Sigmoid colon (tissue), 7 donors: ENCODE data around the gene BAG1. TPM values are rescaled to one million over a fixed set of nuclear protein-coding genes. Genes with fewer than 3 reads are reported as not detected.

Experiments
- DNase-seq: peaks from one replicate; pipeline ENCODE4 v3.0.0-alpha.2; 2019
- H3K27ac ChIP-seq, 4 donors: fragments of 200-600 bp; sonication (generic); one replicate each; pipeline ENCODE4 v1.5.1; 2016 to 2019; ENCODE audit warnings: mild to moderate bottlenecking in 1 of 4
- H3K27me3 ChIP-seq, 3 donors: fragments of 200-600 bp; sonication (generic); one replicate each; pipeline ENCODE4 v1.5.1; 2019; ENCODE audit warnings: mild to moderate bottlenecking in 1 of 3
- H3K36me3 ChIP-seq, 4 donors: fragments of 200-600 bp; sonication (generic); one replicate each; pipeline ENCODE4 v1.5.1; 2016 to 2019
- H3K4me1 ChIP-seq, 4 donors: fragments of 200-600 bp; sonication (generic); one replicate each; pipeline ENCODE4 v1.5.1; 2017 to 2019
- H3K4me3 ChIP-seq, 4 donors: fragments of 200-600 bp; sonication (generic); one replicate each; pipeline ENCODE4 v1.5.1; 2017 to 2019; ENCODE audit warnings: mild to moderate bottlenecking in 2 of 4, moderate library complexity in 1 of 4
- H3K9me3 ChIP-seq, 4 donors: fragments of 200-600 bp in 3 of 4; sonication (generic) in 3 of 4; one replicate each; pipeline versions ENCODE4 v1.5.1 to v1.6.1; 2013 to 2019
- EP300 ChIP-seq, 4 donors: sonication (generic); formaldehyde crosslinking; IDR thresholded peaks; one replicate each; pipeline ENCODE4 v1.6.1; 2017; ENCODE audit warnings: antibody characterized with exemption in 4 of 4
- POLR2A ChIP-seq, 2 donors: fragments of 450-650 bp; IDR thresholded peaks; one replicate each; pipeline ENCODE4 v1.6.1; 2016; ENCODE audit warnings: antibody characterized with exemption in 2 of 2, mild to moderate bottlenecking in 2 of 2, moderate library complexity in 2 of 2
- POLR2AphosphoS5 ChIP-seq, 4 donors: sonication (generic); formaldehyde crosslinking; IDR thresholded peaks; one replicate each; pipeline ENCODE4 v1.6.1; 2017; ENCODE audit warnings: antibody characterized with exemption in 4 of 4
- WGBS, 2 donors: extraction: QIAGEN DNeasy Blood & Tissue Kit; methylation state at CpG; one replicate each; pipeline ENCODE4 v1.1.7; 2013; 5-methylcytosine and 5-hydroxymethylcytosine counted together
- intact Hi-C: fragments of 100-400 bp; cut with DNase I; formaldehyde crosslinking; loops from one replicate; pipeline ENCODE4 v1.15.1; 2023
- polyA plus RNA-seq, 3 donors: library from polyadenylated mRNA; stranded (reverse); fragments of 200-250 nt; gene quantifications; one replicate each; pipeline ENCODE4 v1.2.3, GENCODE V29; 2013
- total RNA-seq, 4 donors: library from RNA; depleted of rRNA; stranded (reverse); fragments of >200 nt; gene quantifications; one replicate each; pipeline ENCODE4 v1.1.0, GENCODE V29; 2016
- TF ChIP-seq, protein P1 (sequence below), 4 experiments: fragments of 450-650 bp in 3 of 4; fragments of 200-600 bp in 1 of 4; IDR thresholded peaks; one replicate each; pipeline ENCODE4 v1.5.1; 2016 to 2019; ENCODE audit warnings: antibody characterized with exemption in 4 of 4, mild to moderate bottlenecking in 3 of 4, moderate library complexity in 2 of 4
- donor health status: healthy with polysubstance abuse.
- donor health status: Bipolar disorder and iron deficiency.
- donor health status: healthy.

Gene BAG1
- total and polyA plus RNA-seq, 7 donors = 93.3 to 243 (median 160) TPM

DNA sequence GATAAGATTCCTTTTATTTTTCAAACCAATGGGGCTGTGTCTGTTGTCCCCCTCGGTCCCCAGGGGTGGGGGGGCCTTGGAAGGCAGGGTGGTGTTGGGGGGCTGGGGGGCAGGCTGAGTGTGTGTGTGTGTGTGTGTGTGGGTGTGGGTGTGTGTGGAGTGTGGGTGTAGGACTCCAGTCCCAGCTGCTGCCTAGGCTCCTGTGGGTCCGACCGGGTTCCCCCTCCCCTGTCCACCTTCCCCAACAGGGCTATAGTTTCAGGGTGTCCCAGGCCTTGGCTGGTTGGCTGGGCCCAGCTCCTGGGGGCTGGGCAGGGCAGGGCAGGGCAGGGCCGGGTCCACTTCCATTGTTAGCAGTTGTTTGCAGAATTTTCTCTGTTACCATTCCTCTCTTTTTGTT is 23.7 kb upstream of the BAG1 start:
- Histone ChIP-seq H3K27ac (peak overlapping the region; percentile 95 to 99 (median 96)), H3K4me3 (no peak overlapping the region), H3K27me3 (no peaks in the 10 kb centered on the region), H3K4me1 (peaks cover 0 to 40% (median 31%) of the 10 kb centered on the region in 4 donors), H3K36me3 (peaks cover 0 to 13% (median 0%) of the 10 kb centered on the region in 4 donors), H3K9me3 (no peaks in the 10 kb centered on the region)
- TF ChIP-seq POLR2AphosphoS5 (IDR thresholded peaks at IDR 0.05) = no peak
- TF ChIP-seq EP300 (IDR thresholded peaks at IDR 0.05) = no peak
- no peak for TF ChIP-seq POLR2A (IDR thresholded peaks at IDR 0.05)
- TF ChIP-seq, protein P1, sequence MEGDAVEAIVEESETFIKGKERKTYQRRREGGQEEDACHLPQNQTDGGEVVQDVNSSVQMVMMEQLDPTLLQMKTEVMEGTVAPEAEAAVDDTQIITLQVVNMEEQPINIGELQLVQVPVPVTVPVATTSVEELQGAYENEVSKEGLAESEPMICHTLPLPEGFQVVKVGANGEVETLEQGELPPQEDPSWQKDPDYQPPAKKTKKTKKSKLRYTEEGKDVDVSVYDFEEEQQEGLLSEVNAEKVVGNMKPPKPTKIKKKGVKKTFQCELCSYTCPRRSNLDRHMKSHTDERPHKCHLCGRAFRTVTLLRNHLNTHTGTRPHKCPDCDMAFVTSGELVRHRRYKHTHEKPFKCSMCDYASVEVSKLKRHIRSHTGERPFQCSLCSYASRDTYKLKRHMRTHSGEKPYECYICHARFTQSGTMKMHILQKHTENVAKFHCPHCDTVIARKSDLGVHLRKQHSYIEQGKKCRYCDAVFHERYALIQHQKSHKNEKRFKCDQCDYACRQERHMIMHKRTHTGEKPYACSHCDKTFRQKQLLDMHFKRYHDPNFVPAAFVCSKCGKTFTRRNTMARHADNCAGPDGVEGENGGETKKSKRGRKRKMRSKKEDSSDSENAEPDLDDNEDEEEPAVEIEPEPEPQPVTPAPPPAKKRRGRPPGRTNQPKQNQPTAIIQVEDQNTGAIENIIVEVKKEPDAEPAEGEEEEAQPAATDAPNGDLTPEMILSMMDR (IDR thresholded peaks at IDR 0.05) = no peak
- 66 to 74% methylated on average over 4 of the region's 4 CpGs for WGBS, 2 donors
- DNase-seq = no peak
- intact Hi-C loops = loop anchor here (5.0 kb wide), 1 partner anchor 179 kb away; no protein-coding TSS in a partner anchor

DNA sequence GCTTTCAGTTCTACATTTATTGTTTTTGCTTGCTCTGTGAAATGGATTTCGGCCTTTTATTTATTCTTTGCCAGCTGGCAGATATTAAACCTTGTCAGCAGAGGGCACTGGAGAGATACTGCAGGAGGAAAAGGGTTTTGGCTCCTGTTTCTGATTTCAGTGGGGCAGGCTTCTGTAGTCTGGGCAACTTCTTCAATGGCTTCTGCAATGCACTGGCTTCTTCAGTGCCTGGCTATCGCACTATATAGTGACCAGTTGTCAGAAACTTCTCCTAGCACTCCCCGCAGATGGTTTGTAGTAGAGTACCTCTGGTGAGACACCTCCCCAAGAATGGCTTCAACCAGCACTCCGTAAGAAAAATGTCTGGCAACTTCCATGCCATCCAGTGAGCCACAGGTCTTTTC is 22.6 kb upstream of the BAG1 start:
- Histone ChIP-seq H3K27me3 (no peaks in the 10 kb centered on the region), H3K27ac (peak overlapping the region; percentile 51 to 97 (median 58)), H3K4me3 (no peak overlapping the region), H3K36me3 (peaks cover 0 to 18% (median 2%) of the 10 kb centered on the region in 4 donors), H3K4me1 (peaks cover 0 to 28% (median 23%) of the 10 kb centered on the region in 4 donors), H3K9me3 (no peaks in the 10 kb centered on the region)
- intact Hi-C loops = loop anchor here (5.0 kb wide), 1 partner anchor 180 kb away; no protein-coding TSS in a partner anchor
- 33 to 54% methylated on average over 4 of the region's 4 CpGs for WGBS, 2 donors
- no peak for DNase-seq
- TF ChIP-seq POLR2AphosphoS5 (IDR thresholded peaks at IDR 0.05) (peak in 2 of 4 donors; percentile 55 to 58), EP300 (IDR thresholded peaks at IDR 0.05) (no peak), POLR2A (IDR thresholded peaks at IDR 0.05) (no peak)
- TF ChIP-seq, protein P1 (IDR thresholded peaks at IDR 0.05) = peak in 3 of 4 experiments; percentile 45 to 68 (median 68)

DNA sequence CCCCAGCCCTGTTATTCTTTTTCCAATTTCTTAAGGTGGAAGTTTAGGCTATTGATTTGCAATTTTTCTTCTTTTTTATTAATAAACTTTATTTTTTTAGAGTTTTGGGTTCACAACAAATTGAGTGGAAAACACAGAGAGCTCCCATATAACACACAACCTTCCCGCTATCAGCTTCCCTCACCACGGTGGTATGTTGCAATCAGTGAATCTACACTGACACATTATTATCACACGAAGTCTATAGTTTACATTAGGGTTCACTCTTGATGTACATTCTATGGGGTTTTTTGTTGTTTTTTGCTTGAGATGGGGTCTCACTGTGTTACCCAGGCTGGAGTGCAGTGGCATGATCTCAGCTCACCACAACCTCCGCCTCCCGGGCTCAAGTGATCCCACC is 21.0 kb upstream of the BAG1 start:
- H3K27ac ChIP-seq = no peak overlapping the region
- no peak for DNase-seq
- no peak for TF ChIP-seq POLR2A (IDR thresholded peaks at IDR 0.05)
- no peak for TF ChIP-seq POLR2AphosphoS5 (IDR thresholded peaks at IDR 0.05)
- TF ChIP-seq EP300 (IDR thresholded peaks at IDR 0.05) = no peak
- TF ChIP-seq, protein P1 (IDR thresholded peaks at IDR 0.05) = no peak
- no peaks in the 10 kb centered on the region for H3K9me3 ChIP-seq
- 86% methylated on average over 5 of the region's 5 CpGs for WGBS, 2 donors
- peaks cover 0 to 33% (median 7%) of the 10 kb centered on the region in 4 donors for H3K36me3 ChIP-seq
- no peaks in the 10 kb centered on the region for H3K27me3 ChIP-seq
- intact Hi-C loops = loop anchor here (5.0 kb wide), 1 partner anchor 182 kb away; no protein-coding TSS in a partner anchor
- H3K4me1 ChIP-seq = peaks cover 0 to 15% (median 11%) of the 10 kb centered on the region in 4 donors
- no peak overlapping the region for H3K4me3 ChIP-seq

DNA sequence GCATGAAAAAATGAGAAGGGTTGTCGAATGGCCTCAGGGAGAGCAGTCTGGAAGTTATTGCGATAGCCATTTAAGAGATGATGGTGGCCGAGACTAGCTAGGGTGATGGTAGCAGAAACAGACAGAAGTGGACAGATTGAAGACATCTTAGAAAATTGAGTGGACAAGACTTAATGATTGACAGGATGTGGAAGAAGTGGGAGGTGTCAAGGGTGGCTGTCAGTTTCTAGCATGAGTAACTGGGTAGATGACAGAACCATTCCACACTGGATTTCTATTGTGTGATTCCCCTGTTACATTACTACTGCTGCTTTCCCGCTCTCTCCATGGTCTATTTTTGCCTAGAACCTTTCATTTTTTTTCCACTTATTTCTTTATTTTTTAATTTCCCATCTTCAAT is 13.0 kb upstream of the BAG1 start:
- no peaks in the 10 kb centered on the region for H3K27me3 ChIP-seq
- H3K9me3 ChIP-seq = no peaks in the 10 kb centered on the region
- no peak overlapping the region for H3K27ac ChIP-seq
- intact Hi-C loops = no loop called here
- H3K4me1 ChIP-seq = no peaks in the 10 kb centered on the region
- peaks cover 25 to 98% (median 52%) of the 10 kb centered on the region in 4 donors for H3K36me3 ChIP-seq
- WGBS, 2 donors = 96 to 98% methylated on average over 4 of the region's 4 CpGs
- DNase-seq = no peak
- TF ChIP-seq EP300 (IDR thresholded peaks at IDR 0.05) (no peak), POLR2A (IDR thresholded peaks at IDR 0.05) (no peak), POLR2AphosphoS5 (IDR thresholded peaks at IDR 0.05) (no peak)
- TF ChIP-seq, protein P1 (IDR thresholded peaks at IDR 0.05) = no peak
- no peak overlapping the region for H3K4me3 ChIP-seq

DNA sequence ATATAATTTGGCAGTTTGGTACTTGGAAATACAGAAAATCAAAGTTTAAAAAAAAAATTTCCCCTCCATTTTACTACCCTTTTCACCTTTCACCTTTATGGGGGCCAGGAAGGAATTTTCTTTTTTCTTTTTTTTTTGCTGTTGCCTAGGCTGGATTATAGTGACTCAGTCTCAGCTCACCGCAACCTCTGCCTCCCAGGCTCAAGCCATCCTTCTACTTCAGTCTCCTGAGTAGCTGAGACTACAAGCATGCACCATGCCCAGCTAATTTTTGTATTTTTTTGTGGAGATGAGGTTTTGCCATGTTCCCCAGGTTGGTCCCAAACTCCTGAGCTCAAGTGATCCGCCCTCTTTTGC is 9.4 kb upstream of the BAG1 start:
- Histone ChIP-seq H3K4me1 (no peaks in the 10 kb centered on the region), H3K36me3 (peaks cover 23 to 99% (median 48%) of the 10 kb centered on the region in 4 donors), H3K27ac (no peak overlapping the region), H3K4me3 (no peak overlapping the region), H3K9me3 (no peaks in the 10 kb centered on the region), H3K27me3 (no peaks in the 10 kb centered on the region)
- TF ChIP-seq POLR2A (IDR thresholded peaks at IDR 0.05) (no peak), EP300 (IDR thresholded peaks at IDR 0.05) (no peak), POLR2AphosphoS5 (IDR thresholded peaks at IDR 0.05) (no peak)
- TF ChIP-seq, protein P1 (IDR thresholded peaks at IDR 0.05) = no peak
- intact Hi-C loops = no loop called here
- no peak for DNase-seq
- 67 to 97% methylated on average over 2 of the region's 2 CpGs for WGBS, 2 donors
